AG08395 (cell line): Measurements from ENCODE around the gene TENM4.
A peak's percentile ranks its signal among the peaks of the same experiment; 100 is the strongest.

Experiments
- DNase-seq: peaks from one replicate; pipeline ENCODE4 v3.0.0; 2012; ENCODE audit warnings: mixed read lengths, low spot score

TENM4 gene

DNA sequence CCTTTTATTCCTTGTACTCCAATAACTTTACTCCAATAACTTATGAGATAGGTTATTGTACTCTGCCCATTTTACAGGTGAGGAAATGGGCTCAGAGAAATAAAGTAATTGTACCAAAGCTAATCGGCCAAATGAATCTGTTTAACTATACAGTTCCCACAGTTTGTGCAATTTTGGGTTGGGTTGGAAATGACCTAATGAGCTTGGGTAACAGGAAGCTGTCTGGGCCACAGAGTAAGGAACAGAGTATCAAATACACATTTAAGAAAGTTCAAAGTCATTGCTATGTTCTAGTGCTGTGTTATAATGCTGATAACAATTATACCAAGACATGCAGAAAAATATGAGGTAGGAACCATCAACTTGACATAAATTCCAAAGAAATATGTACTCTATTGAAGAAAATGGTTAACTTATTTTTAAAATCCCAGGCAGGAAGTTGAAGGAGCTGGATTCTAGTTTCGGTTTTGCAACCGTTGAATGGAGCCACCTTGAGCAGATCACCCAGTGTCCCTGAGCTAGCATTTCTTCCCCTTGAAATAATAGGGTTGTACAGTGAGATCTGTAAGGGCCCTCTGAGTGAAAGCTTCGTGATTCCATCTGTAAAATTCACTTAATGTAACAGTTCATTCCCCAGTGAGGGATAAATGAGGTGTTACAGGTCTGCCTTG is 505.3 kb downstream of the TENM4 start:
- no peak for DNase-seq

DNA sequence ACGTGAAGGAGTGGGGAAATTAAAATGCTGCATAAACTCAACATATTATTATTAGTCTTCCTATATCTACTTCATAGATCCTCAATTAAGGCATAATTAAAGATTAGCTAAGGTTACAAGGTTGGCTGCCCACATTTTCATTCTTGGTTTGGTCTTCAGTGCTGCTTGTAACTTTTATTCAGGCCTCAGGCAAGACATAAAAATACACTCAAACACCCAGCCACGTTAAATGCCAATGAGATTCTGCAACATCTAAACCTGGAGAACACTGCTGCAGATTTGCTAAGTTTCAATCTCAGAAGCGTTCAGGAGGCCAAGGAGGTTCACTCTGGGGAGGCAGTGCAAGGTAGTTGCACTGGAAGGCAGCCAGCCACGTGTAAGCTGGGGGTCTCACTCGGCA is 507.5 kb downstream of the TENM4 start:
- no peak for DNase-seq

DNA sequence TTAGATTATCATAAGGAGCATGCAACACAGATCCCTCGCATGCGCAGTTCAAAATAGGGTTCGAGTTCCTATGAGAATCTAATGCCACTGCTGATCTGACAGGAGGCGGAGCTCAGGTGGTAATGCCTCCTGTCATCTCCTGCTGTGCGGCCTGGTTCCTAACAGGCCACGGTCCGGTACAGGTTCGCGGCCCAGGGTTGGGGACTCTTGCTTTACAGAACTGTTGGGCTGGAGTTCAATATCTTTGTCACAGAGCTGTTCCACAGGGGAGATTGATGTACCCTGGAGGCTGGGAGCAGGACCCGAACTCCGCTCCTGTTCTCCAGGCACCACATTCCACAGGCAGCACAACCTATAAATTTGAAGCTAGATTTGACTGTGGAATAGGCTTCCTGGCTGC is 508.1 kb downstream of the TENM4 start:
- no peak for DNase-seq

DNA sequence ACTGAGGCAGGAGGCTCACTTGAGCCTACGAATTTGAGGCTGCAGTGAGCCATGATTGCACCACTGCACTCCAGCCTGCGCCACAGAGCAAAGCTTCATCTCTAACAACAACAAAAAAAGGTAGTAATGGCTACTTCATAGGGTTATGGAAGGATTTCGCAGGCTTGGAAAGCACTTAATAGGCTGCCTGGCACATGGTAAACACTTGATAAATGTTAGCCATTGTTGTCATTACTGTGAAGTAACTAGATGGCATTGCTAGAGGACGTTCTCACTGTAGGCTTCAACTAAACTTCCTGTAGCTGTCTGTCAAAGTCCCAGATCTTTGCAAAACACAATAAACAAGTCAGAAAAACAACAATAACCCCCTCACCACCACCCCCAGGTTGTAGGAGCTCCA is 508.9 kb downstream of the TENM4 start:
- DNase-seq, result no peak

DNA sequence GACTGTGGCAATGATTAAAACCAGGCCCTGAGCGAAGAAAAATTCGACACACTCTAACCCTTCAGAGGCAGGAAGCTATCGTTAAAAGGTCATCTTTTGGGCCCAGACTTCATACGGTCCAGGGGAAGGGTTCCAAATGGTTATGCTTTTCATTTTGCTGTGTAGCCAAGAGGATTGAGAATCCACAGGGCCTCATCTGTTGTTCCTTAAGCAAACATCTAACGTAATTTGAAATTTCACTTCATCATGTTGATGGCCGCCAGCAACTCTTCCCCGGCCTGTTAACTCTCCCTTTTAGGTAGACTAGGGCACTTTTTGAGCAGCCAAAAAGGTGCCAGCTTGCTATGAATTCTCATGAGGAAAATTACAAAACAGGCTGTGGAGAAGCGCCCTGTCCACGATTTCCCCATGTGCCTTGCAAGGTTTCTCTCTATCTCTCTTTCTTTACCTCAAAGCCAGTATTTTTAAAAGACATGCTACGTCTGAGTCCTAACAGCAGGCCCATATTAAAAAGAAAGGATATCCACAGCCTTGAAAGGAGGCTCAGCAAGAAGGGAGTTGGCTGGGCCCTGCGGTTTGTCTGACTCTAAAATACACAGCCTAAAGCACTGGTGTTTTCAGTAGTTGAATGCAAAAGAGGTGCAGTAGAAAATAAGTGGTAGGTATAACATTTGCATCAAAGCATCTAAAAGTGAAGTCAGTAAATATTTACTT is 509.9 kb downstream of the TENM4 start:
- DNase-seq, result no peak

DNA sequence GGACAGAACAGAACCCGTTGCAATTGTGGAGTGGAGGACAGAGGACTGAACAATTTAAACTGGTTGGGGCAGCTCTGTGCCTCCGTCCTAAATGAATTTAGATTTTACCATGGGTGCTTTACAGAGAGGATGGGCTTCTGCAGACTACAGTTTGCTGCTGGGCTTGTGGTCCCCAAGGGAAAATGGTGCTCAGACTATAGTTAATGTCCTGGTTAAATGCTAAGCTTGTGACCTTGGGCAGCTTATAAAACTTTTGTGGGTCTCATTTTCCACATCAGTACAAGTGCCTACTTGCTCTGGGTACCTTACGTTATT is 511.0 kb downstream of the TENM4 start:
- DNase-seq, result no peak

DNA sequence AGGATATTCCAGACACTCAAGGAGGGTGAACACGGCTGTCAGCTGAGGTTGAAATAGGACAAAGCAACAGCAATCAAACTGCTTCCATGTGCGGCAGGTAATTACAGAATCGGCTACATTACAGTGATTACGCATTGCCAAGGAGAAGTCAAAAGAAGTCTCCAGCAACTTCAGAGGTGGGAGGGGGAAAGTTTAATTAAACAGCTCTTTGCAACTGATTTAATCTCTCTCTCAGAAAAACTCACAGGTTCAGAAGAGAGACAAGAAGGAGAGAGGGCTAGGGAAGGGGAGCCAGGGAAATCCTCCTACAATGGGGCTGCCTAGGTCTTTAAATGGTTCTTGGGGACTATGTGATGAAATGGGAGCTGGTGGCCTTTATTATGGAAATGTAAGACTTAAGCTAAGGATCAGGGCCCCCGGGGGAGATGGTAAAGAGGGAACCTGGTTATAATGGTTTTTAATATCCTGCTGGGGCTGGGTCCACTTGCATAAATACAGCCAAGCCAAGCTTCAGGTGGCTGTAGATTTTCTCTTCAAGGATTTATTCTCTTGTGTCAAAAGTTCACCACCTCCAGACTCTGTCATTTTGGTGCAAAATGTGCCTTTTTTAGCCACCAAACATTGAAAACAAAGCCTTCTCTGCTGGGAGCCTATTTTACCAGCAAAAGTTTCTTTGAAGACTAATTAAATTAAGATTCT is 511.5 kb downstream of the TENM4 start:
- no peak for DNase-seq

DNA sequence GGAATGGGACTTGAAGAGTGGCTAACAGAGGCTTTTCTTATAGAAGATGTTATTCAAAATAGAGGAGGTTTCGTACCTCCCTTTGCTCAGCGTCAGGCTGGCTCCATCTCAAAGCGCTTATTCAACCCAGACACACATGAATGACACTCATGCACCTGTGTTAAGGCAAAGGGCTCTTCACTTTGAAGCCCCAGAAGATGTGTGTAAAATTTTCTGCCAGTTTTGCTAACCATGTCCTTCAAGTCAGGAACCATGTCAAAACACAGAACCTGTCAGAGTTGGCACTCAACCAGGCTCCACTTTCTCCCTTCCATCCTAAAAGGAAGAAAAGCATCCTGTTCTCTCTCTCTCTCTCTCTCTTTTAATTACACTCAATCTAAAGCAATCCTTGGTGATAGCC is 513.3 kb downstream of the TENM4 start:
- no peak for DNase-seq

DNA sequence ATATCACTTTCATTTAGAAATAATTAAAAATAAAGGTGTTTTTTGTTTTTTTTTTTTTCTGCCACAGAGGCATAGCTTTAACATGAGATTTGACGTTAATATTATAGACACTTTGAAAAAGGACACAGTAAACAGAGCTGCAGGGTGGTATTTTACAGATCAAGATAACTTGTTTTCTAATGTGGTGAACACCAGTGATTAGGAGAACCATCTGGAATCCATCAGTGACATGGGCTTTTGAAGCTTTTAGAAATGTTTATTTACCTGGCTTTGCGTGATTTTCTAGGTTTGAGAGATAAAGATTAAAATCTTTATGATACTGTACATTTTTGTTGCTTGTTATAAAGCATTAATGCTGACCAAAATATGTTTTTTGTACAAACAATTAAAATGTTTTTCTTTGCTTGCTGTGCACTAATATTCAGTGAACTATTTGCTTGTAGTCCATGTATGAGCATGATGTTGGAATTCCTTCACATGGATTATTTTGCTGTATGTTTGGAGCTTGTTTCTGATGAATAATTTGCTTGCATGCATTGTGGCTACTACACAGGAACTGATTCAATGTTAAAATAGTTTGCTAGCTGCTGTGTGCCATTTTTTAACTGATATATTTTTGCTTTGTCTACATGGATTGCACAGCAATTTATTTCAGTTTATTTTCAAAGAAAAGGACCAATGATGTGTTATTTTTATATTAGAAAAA is 514.0 kb downstream of the TENM4 start:
- peak; percentile 27 for DNase-seq

DNA sequence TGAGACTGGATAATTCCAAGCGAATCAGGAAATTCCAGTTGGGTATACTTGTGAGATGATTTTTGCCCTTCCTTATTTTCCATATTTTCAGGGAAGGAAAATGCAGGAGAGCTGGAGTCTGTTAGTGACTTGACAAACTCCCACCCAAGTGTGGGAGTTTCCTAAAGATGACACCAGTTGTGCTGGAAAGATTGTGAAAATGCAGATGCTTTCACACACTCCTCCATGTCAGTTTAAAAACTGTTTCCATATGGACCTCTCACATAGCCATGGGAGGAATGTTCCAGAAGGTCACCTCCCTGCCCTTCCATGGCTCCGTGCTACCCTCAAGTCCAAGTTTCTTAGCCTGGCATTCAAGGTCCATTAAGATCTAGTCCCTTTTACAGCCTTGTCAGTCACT is 515.4 kb downstream of the TENM4 start:
- DNase-seq, result no peak

DNA sequence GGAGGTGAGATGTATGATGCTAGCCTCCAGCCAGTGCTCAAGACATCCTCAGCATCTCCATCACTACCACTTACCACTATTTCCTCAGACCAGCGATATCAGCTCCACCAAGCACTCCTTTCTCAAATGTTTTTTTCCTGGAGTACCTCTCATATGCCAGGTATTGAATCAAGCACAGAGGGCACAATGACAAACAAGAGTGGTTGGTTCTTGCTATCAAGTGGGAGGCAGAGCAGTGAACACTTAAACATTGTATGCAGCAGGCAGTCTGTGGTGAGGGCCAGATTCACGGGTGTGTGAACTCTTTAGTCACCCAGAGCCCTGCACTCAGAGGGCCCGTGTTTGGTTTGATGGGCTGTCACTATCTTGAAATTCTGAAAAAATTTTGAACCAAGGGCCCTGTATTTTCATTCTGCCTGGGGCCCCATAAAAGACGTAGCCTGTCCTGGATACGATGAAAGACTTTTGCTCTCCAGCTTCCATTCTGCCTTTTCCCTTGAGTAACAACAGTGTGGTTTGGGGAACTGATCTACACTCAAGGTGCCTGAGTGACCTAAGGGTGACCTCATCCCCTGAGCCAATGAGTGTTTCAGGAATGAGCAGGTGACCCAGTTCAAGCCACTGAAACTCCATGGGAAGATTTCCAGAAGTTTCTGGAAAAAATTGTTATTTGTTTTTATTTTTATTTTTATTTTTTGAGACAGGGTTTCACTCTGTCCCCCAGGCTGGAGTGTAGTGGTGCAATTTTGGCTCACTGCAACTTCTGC is 517.8 kb downstream of the TENM4 start:
- no peak for DNase-seq

DNA sequence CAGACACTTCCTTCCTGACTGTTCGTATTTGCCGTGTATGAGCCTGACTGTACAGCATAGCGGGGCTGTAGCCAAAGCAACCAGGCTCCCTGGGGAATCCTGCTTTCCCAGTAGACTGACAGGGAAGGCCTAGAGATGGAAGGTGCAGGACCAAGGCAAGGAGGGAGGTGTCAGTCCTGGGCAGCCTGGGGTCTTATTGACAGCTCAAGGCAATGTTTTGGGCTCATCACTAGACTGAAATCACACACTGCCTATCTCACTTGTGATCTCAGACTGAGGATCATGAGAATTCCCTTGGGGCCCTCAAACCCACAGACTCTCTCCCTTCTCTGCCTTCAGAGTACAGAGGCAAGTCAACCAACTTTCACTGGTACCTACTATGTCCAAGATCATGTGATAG is 519.3 kb downstream of the TENM4 start:
- no peak for DNase-seq

DNA sequence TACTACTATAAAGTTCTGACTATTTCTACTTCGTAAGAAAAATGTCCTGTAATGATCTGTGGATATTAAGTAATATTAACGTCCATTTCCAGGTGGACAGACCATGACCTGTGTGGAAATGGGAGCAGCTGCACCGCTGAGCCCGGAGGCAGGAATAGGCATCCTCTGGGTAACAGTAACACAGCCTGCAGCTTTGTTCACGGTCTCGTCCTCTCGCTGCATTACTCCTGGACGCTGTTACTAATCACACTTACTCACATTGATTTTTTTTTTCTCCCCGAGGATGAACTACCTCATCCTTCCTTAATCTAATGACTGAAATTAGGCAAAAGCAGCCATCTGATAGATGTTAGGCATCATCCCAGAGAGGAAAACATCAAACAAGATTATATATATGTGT is 520.5 kb downstream of the TENM4 start:
- DNase-seq, result no peak

DNA sequence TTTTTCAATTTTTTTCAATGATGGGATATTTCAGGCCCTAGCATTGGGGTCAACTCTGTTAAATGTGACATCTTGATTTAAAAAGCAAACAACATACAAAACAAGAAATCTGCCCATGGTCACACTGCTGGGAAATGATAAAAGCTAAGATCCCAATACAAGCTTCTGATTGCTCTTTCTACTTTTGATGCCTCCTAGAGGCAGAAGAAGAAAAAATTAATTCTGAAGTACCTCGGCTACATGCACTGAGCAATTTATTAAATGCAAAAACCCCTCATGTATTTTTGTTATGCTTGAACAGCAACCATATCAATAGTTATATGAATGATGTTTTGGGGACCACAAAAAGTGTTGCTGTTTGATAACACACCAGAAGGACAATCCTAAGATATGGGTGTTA is 524.1 kb downstream of the TENM4 start:
- DNase-seq, result no peak

DNA sequence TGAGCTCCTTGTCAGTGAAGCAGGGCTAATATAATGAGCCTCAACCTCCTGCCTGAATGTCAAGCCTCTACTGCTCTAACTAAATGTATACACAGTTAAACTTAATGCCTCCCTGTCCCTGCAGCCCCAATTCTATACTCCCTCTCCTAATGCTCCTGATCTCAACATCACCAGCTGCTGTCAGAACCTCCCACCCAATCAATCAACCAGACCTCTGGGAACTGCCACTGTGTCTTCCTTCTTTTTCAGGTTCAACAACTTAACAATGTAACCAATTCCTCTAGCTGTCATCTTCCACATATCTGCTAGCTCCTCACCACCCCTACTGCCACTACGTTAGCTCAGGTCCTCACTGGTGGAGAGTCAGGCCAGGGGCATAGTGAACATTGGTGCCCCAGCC is 526.3 kb downstream of the TENM4 start:
- DNase-seq, result no peak

DNA sequence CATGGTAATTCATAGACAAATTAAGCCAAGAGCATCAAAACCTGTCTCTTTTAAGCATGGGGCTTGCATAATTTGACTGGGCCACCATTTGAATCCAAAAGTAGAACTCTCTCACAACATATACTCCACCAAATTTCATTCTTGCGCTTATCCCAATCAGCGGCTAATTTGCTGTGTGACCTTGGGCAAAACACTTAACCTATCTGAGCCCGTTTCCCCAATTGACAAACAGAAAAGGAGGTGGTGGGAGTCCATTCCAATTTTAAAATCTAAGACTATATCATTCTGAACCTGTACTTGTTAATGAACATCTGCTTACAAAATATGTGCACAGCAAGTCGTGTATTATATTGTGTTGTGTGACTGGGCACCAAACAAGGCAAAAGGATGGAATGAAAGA is 528.1 kb downstream of the TENM4 start:
- no peak for DNase-seq

DNA sequence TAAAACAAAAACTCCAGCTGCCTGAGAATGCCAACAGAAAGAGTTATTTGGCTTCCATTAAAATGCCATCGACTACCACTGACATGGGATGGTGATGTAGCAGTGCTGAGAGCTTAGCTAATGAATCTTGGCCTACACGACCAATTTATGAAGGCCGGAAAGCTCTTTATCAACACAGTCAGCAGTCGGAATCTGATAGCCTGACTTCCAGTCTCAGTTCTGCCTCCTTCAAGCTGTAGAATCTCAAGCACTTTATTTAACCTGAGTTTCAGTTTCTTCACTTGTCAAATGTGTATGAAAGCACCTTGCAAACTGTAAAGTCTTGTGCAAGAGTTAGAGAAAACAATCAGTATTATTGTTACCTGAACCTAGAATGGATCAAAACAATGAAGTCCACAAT is 530.5 kb downstream of the TENM4 start:
- no peak for DNase-seq

DNA sequence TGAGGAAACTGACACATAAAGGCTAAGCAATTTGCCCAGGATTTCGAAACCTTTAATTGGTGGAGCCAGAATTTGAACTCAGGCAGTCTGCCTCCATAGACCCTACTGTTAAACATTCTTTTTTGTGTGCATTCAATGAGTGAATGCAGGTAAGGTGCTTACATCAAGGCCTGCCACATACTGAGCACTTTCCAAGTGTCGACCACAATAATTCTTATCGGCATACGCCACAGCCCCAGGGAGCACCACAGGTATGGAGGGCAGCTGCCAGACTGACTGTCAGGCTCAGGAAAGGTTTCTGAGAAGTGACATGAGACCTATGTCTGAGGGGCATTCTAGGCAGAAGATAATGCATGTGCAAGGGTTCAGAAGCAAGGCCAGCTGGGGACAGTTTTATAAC is 531.4 kb downstream of the TENM4 start:
- no peak for DNase-seq

DNA sequence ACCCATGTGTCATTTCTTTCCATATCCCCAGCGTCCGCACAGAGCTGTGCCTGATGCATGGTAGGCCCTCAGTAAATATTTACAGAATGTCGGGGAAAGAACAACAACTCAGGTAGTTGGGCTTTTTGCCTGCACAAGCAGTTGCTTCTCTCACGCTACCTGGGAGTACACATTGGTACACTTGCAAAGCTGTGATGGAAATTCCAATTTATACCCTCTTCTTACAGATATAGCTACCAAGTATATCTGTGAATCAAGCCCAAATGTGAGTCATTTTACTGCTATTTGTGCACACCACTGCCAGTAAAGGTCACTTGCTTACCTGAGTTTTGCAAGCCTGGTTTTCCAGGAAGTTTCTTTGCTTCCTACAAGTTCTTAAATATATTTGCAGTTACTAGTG is 533.2 kb downstream of the TENM4 start:
- no peak for DNase-seq

DNA sequence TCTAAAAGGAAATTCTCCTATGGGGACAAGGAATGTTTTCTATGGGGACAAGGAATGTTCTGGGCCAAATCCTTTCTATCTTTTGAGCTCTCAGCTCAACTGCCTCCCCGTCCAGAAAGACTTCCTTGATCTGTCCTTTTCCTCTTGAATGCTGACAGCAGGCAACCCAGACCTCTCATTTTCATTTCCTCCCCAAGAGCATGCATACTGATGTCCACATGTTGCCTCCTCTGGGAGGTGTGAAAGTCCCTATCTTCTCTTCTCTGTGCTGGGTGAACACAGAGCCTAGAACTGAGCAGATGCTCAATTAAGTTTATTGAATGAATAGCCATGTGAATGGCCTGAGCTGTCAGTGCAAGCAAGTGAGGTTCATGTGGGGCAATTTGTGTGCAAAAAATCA is 534.3 kb downstream of the TENM4 start:
- DNase-seq, result no peak

DNA sequence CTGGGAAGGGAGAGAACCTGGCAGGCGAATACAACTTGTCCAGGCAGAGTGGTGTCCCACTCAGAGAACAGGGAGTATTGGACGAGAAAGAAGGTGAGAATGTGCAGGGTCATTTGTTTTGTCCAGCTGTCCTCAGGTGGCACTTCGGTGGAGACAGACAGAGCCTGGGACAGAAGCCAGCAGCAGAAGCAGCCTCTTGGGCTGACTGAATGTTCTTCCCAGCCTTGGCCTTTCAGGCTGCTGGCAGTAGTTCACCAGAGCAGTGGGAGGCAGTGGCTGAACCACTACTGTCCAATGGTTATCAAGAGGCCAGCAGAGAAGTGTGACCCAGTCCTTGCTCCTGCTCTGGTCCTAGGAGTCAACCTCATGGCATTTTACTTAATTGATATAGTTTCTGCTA is 535.1 kb downstream of the TENM4 start:
- no peak for DNase-seq

DNA sequence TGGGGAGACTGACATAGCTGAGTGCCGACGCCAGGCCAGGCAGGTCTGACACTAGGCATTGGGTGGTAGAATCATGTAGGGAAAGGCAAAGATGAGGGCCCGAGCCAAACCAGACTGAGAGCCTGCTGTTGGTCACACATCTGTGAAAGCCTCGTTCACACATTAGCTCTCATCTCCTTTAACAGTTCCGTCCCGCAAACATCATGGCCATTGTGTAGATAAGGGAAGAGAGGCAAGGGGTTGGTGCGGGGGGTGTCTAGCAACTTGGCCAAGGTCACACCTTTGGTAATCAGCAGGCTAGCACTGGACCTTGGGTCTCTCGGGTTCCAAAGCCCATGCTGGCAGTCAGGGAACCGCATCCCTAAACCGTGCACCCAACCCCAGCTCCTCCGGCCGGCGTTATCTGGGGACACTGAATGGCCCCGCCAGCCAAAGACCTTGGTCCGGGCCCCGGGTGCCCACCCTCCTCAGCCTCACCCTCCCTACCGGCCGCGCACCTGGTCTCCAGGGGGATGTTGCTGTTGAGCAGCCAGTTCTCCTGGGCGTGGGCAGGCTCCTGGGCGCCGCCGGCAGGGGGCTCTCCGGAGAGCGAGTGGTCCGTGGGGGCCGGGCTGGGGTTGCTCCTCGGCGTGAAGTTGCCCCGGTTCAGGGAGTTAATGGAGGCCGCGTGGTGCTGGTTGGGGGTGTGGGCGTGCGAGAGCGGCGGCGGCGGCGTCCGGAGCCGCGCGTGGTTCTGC is 537.9 kb downstream of the TENM4 start:
- no peak for DNase-seq
